Epithelial cell of esophagus (primary cell): ENCODE results near the gene MTA1.

Source experiments
- DNase-seq: peaks from one replicate; pipeline ENCODE4 v3.0.0; 2010; ENCODE audit warnings: low read depth
- H3K4me3 ChIP-seq: 2 replicates; pipeline ENCODE4 v1.5.1; 2011; ENCODE audit warnings: mild to moderate bottlenecking, low read length, control low read depth
- TF ChIP-seq, protein P1 (sequence below): IDR thresholded peaks from 2 replicates; pipeline ENCODE4 v1.5.1; 2011; ENCODE audit warnings: low read depth, mild to moderate bottlenecking, low read length, control low read depth, inconsistent platforms; ENCODE audit not compliant: insufficient read depth; ENCODE audit errors: missing control alignments

Gene MTA1

DNA sequence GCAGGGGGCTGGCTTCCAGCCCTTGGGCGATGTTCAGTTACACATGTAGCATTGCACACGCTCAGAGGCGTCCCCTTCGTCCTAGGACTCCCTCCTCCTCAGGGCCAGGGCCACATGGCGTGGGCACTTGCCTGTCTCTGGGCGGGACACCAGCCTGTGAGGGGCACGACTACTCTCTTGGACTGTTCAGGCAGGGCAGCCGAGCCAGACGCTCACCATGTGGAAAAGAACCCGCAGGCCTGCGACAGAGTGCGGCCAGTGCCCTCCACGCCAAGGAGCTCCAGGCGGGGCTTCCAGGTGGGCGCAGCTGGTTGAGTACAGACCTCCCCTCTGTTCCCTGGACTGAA, 20.9 kb downstream of the MTA1 start:
- no peak overlapping the region for H3K4me3 ChIP-seq
- DNase-seq, result no peak
- TF ChIP-seq, protein P1, sequence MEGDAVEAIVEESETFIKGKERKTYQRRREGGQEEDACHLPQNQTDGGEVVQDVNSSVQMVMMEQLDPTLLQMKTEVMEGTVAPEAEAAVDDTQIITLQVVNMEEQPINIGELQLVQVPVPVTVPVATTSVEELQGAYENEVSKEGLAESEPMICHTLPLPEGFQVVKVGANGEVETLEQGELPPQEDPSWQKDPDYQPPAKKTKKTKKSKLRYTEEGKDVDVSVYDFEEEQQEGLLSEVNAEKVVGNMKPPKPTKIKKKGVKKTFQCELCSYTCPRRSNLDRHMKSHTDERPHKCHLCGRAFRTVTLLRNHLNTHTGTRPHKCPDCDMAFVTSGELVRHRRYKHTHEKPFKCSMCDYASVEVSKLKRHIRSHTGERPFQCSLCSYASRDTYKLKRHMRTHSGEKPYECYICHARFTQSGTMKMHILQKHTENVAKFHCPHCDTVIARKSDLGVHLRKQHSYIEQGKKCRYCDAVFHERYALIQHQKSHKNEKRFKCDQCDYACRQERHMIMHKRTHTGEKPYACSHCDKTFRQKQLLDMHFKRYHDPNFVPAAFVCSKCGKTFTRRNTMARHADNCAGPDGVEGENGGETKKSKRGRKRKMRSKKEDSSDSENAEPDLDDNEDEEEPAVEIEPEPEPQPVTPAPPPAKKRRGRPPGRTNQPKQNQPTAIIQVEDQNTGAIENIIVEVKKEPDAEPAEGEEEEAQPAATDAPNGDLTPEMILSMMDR, result no peak

- H3K4me3 ChIP-seq, result no peak overlapping the region
- no peak for DNase-seq
- TF ChIP-seq, protein P1, result no peak
Observed at GRCh38 chr14:105440992-105441391, 21.4 kb downstream of the MTA1 start.

GRCh38 chr14:105442125-105442524, 22.5 kb downstream of the MTA1 start:
- TF ChIP-seq, protein P1, result no peak
- DNase-seq, result no peak

DNA sequence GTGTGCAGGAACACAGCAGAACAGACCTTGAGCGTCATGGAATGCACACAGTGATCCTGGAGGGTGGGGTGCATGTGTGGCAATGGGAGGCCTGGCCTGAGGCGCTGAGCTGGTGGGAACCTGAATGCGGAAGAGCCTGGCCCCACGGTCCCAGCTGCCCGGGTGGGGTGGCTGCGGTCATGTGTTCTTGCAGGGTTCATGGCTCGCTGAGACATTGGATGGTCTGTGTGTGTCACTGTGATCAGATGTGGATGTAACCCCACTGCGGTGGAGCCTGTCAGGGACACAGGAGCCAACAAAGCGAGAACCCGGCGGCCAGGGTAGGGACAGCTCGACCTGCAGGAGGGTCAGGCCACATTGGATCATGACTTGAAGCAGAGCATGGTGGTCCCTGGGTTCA, 23.2 kb downstream of the MTA1 start:
- TF ChIP-seq, protein P1, result no peak

More at GRCh38 chr14:105442125-105442524, 22.5 kb downstream of the MTA1 start:
- H3K4me3 ChIP-seq, result no peak overlapping the region

DNA sequence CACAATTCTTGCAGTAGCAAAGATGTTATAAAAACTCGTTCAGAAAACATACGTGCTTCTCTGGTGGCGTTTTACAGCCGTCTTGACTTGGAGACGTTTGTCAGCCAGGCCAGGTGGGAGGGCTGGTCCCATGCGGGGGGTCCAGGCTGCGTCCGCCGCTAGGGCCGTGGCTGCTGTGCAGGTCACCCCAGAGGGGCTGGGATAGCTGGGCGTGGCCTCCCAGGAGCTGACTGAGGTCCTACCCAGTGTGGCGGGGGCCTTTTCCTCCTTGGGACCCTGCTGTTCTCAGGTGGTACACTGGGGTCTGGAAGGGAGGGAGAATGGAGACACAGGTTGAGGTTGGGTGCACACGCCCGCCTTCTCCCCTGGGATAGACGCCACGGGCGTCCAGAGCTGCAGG, 25.2 kb downstream of the MTA1 start:
- TF ChIP-seq, protein P1, result no peak
- no peak overlapping the region for H3K4me3 ChIP-seq
- DNase-seq, result no peak

More for the DNA sequence above, 23.2 kb downstream of the MTA1 start:
- DNase-seq, result no peak
- no peak overlapping the region for H3K4me3 ChIP-seq

- DNase-seq, result no peak
- no peak overlapping the region for H3K4me3 ChIP-seq
- TF ChIP-seq, protein P1, result no peak
Observed at GRCh38 chr14:105445290-105445689, 25.7 kb downstream of the MTA1 start.
